ENCODE measurements around the gene SLC25A19.
A peak's percentile ranks its signal among the peaks of the same experiment; 100 is the strongest.

DNA sequence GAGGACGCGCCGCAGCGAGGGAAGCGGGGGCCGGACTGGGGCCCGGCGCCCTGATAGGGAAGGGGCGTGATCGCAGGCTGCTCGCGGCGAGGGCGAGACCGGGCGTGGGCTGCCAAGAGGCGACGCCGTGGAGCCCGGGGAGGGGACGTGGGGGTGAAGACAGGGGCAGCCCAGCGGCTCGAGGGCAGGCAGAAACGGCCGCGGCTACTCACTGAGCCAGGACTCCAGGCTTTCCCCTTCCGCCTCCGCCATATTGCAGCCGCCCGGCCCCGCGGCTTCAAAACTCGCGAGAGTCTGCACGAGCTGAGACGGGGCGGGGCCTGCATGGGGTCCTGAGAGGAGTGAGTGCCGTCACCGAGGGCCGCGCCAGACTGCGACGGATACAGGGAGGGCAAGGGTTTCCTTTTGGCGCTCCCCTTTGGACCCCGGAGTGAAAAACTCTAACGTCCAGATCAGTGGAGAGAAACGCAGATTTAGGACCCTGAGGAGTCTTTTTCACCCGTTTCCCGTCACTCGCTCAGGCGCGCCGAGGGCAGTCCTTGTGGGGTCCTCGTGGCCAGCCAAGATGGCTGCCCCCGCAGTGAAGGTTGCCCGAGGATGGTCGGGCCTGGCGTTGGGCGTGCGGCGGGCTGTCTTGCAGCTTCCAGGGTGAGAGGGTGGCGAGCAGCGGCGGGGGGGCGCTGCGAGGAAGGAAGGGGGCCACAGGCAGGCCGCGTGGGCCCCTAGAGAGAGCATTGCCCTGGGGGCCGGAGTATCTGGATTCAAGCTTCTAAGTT lies 27.7 kb downstream of the SLC25A19 start, which contains the start of the genes GGA3 and MRPS7:
- TF ChIP-seq CTCF (IDR thresholded peaks at IDR 0.05) (peak in 1 of 3 experiments; percentile 17), POLR2A (IDR thresholded peaks at IDR 0.05) (no peak)
